ENCODE data around the gene IFNB1. TPM values are rescaled to one million over a fixed set of nuclear protein-coding genes. Genes with fewer than 3 reads are reported as not detected.

IFNB1 gene
- total RNA-seq, 1 experiment from 2014 or later = not detected

DNA sequence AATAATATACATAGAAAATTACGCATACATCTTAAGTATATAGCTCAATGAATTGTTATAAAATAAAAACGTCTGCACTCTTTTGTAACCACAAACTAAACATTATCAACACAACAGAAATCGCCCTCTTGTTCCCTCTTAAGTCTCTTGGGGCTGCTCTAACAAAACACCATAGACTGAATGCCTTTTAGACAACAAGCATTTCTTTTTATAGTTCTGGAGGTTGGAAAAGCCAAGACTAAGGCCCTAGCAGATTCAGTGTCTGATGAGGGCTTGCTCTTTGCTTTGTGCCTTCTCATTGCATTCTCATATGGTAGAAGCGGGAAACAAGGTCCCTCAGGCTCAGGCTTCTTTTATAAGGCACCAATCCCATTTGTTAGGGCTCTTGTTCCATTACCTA is 4.9 kb upstream of the IFNB1 start:
- Histone ChIP-seq H2AK5ac (ENCODE audit: insufficient read length, low read length) (no peak overlapping the region), H3K4ac (ENCODE audit: low read depth, low read length) (no peak overlapping the region), H4K5ac (ENCODE audit: insufficient read length, low read depth, low read length) (no peak overlapping the region), H4K91ac (ENCODE audit: insufficient read length, low read depth, low read length) (no peak overlapping the region), H3K4me2 (ENCODE audit: insufficient read depth, insufficient read length, low read length) (no peak overlapping the region), H2AFZ (ENCODE audit: low read length) (no peak overlapping the region), H2BK20ac (ENCODE audit: low read depth, low read length, poor library complexity, severe bottlenecking) (no peak overlapping the region), H3K27me3 (ENCODE audit: insufficient read depth, low read length) (no peaks in the 10 kb centered on the region), H4K8ac (replicated peaks; ENCODE audit: insufficient read length, low read depth, low read length) (no peak overlapping the region), H3T11ph (ENCODE audit: low read length) (no peak overlapping the region), H3K56ac (ENCODE audit: insufficient read length, low read depth, low read length) (no peak overlapping the region), H3K23me2 (ENCODE audit: insufficient read length, low read depth, low read length, poor library complexity, severe bottlenecking) (no peaks in the 10 kb centered on the region), H2BK12ac (ENCODE audit: insufficient read length, low read depth, low read length) (no peak overlapping the region), H3K4me1 (ENCODE audit: insufficient read depth, low read length) (no peaks in the 10 kb centered on the region), H3K23ac (ENCODE audit: insufficient read length, low read depth, low read length) (no peak overlapping the region), H3K9ac (ENCODE audit: extremely low read depth, insufficient read length, low read length) (no peak overlapping the region), H2BK5ac (ENCODE audit: insufficient read length, low read length) (no peak overlapping the region), H2BK15ac (ENCODE audit: low read depth, low read length) (no peak overlapping the region), H2BK120ac (ENCODE audit: low read depth, low read length, poor library complexity, severe bottlenecking) (no peak overlapping the region), H3K18ac (ENCODE audit: insufficient read length, low read depth, low read length) (no peak overlapping the region), H3K79me2 (ENCODE audit: insufficient read depth, low read length) (no peaks in the 10 kb centered on the region), H3K79me1 (ENCODE audit: insufficient read depth, low read depth, low read length, poor library complexity, severe bottlenecking) (no peaks in the 10 kb centered on the region), H4K20me1 (ENCODE audit: control insufficient read depth, insufficient read depth, insufficient read length) (no peaks in the 10 kb centered on the region), H3K14ac (ENCODE audit: insufficient read depth, low read length) (no peak overlapping the region), H3K27ac (ENCODE audit: insufficient read length, low read depth, low read length) (no peak overlapping the region), H3K9me3 (ENCODE audit: control insufficient read depth, low read depth, low read length) (no peaks in the 10 kb centered on the region)
- peaks cover 0 to 7% (median 0%) of the 10 kb centered on the region in 3 experiments; a peak in 3 of 7 replicates for H3K36me3 Mint-ChIP-seq (ENCODE audit: insufficient read depth in 1 of 3, low read depth in 3 of 3)
- peaks cover 5 to 12% of the 10 kb centered on the region in 2 experiments; a peak in 4 of 5 replicates for H3K9me3 Mint-ChIP-seq
- no peak overlapping the region for H3K4me3 Mint-ChIP-seq
- H3K27me3 Mint-ChIP-seq (ENCODE audit: low read depth) = no peaks in the 10 kb centered on the region
- no peaks in the 10 kb centered on the region for H3K4me1 Mint-ChIP-seq
- no peak for TF ChIP-seq CTCF (conservative IDR thresholded peaks at IDR 0.05)
- no peak overlapping the region for H3K27ac Mint-ChIP-seq
- no peak for DNase-seq
- no CpG with 5 or more reads among the region's 4 CpGs for WGBS (ENCODE audit: extremely low coverage, insufficient read length, low lambda C conversion rate)

Data from H9 (cell line).